GM12875 (cell line): ENCODE measurements around the gene SF3A1.
A peak's percentile ranks its signal among the peaks of the same experiment; 100 is the strongest.

Experiments
- H3K4me3 ChIP-seq: one replicate; pipeline ENCODE4 v1.5.1; 2011; ENCODE audit warnings: low read depth, low read length, control low read depth
- CTCF ChIP-seq: IDR thresholded peaks from 2 replicates; pipeline ENCODE4 v1.5.1; 2011; ENCODE audit warnings: low read depth, mild to moderate bottlenecking, control low read depth, inconsistent platforms, low read length, moderate library complexity, borderline replicate concordance; ENCODE audit not compliant: insufficient read depth

The SF3A1 gene

DNA sequence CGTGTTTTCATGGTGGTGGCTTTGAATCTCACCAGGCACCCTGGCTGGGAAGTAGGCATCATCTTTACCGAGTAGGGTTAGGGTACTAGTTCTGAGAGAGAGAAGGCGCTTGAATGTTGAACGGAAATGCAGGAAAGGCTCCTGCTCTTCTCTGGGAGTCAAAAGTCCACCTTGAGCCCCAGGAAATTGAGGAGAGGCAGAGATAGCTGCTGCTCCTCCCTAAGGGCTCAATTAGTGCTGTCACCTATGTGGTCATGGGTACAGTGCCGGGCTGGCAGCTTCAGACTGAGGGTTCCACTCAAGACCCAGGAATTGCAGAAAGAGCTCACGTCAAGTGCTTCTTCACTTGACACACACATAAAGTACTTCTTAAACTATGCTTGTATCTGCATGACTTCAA lies 1.8 kb upstream of the SF3A1 start:
- TF ChIP-seq CTCF: no peak
- H3K4me3 ChIP-seq: no peak overlapping the region

DNA sequence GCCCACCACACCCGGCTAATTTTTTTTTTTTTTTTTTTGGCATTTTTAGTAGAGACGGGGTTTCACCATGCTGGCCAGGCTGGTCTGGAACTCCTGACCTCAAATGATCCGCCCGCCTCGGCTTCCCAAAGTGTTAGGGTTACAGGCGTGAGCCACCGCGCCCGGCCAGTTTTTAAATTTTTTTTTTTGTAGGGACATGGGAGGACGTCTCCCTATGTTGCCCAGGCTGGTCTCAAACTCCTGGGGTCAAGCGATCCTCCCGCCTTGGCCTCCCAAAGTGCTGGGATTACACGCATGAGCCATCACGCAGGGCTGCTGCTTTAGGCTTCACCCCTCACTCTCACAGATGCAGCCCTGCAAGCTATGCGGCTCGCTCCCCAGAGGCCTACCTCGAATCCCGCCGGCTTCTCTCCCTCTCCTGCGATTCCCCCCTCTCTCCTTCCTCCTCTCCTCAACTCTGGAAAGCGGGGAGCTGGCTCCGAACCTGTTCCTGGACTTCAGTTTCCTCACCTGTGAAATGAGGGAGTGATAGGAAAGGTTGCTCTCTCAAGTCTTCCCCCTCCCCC lies 1.0 kb upstream of the SF3A1 start:
- no peak overlapping the region for H3K4me3 ChIP-seq

DNA sequence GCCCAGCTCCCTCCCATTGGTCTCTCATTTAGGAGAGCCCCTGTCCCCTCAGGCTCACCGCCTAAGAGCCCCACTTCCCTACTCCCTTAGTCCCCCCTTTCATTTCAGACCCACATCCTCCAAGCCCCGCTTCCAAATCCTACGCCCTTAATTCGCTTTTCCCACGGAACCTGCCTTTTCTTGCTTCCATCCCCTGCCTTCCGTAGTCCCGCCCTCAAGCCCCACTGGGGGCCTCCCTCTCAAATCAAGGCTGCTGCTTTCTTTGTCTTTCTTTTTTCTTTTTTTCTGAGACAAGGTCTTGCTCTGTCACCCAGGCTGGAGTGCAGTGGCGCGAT lies 509 bp upstream of the SF3A1 start:
- no peak for TF ChIP-seq CTCF
- peak overlapping the region; percentile 82 for H3K4me3 ChIP-seq

More for the DNA sequence above, 1.0 kb upstream of the SF3A1 start:
- TF ChIP-seq CTCF: no peak

GRCh38 chr22:30354644-30355043 lies 2.0 kb downstream of the SF3A1 start:
- TF ChIP-seq CTCF: no peak
- no peak overlapping the region for H3K4me3 ChIP-seq

DNA sequence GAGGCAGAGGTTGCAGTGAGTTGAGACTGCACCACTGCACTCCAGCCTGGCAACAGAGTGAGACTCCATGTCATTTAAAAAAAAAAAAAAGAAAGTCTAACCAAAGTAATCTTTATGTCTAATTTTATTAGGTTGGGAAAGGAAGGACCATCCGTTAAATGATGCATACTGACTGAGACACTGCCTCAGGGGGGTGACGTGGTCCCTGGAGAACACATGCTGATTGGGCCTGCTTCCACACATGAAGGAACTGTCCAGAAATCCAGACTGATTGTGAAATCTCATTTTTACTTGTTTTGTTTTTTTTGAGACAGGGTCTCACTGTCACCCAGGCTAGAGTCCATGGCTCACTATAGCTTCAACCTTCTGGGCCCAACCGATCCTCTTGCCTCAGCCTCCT lies 5.5 kb downstream of the SF3A1 start:
- TF ChIP-seq CTCF: no peak
- no peak overlapping the region for H3K4me3 ChIP-seq

DNA sequence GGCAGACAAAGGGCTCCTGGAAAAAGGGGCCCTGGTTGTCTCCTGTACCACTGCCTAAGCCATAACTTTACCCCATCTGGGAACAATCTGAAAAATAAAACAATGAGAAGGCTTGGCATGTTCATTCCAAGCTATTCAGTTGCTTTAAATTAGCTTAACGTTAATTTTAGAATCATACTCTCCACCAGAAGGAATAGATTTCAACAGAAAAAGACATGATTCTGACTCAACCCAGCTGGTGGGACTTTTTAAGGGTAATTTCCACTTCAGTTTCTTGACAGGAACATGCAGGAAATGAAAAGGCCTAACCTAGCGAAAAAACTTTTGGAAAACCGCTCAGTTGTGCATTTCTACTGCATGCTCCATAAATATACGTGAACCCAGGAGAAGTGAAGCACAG lies 7.9 kb downstream of the SF3A1 start:
- H3K4me3 ChIP-seq: no peak overlapping the region
- no peak for TF ChIP-seq CTCF

GRCh38 chr22:30348404-30348803 lies 8.3 kb downstream of the SF3A1 start:
- TF ChIP-seq CTCF: no peak
- no peak overlapping the region for H3K4me3 ChIP-seq
